OCI-LY7 (cell line): ENCODE data around the gene COPS2. TPM values are rescaled to one million over a fixed set of nuclear protein-coding genes. Genes with fewer than 3 reads are reported as not detected.

ENCODE experiments used
- BruUV-seq: library from RNA; stranded (reverse); fragments of 400-500 nt; replicated peaks from 2 replicates; lab custom pipeline; 2021; lab: Mats Ljungman, UMichigan
- CTCF ChIA-PET: fragments of 300-600 bp; sonication (Branson Sonifier 250); formaldehyde crosslinking; loops from one replicate; lab custom pipeline; 2022; ENCODE audit warnings: antibody characterized with exemption; ENCODE audit not compliant: unreplicated experiment; lab: Charles Lee
- POLR2A ChIA-PET: fragments of 300-600 bp; sonication (Branson Sonifier 250); formaldehyde crosslinking; loops from one replicate; lab custom pipeline; 2022; ENCODE audit warnings: antibody characterized with exemption; lab: Charles Lee
- DNase-seq: peaks from one replicate; pipeline ENCODE4 v3.0.0-alpha.2; 2015; ENCODE audit warnings: low spot score
- H2AFZ ChIP-seq: fragments of 200-600 bp; sonication (generic), shearing (Covaris generic); 2 replicates; pipeline ENCODE4 v1.6.1; 2014; ENCODE audit warnings: mild to moderate bottlenecking, antibody characterized with exemption, low read length, moderate library complexity
- H3K27ac ChIP-seq: fragments of 200-600 bp; sonication (generic); 2 replicates; pipeline ENCODE4 v1.5.1; 2014; ENCODE audit warnings: mixed run types, low read depth, mild to moderate bottlenecking, moderate library complexity, low read length, inconsistent platforms; ENCODE audit not compliant: poor library complexity, severe bottlenecking
- H3K36me3 ChIP-seq: fragments of 200-600 bp; sonication (generic); 2 replicates; pipeline ENCODE4 v1.6.1; 2014; ENCODE audit warnings: mild to moderate bottlenecking, antibody characterized with exemption, low read length, moderate library complexity, mixed read lengths; ENCODE audit not compliant: insufficient read depth
- H3K4me1 ChIP-seq: fragments of 200-600 bp; sonication (generic); 2 replicates; pipeline ENCODE4 v1.5.1; 2014; ENCODE audit warnings: mild to moderate bottlenecking, low read length; ENCODE audit not compliant: insufficient read depth, poor library complexity, severe bottlenecking
- H3K4me2 ChIP-seq: fragments of 200-600 bp; sonication (generic); 2 replicates; pipeline ENCODE4 v1.6.1; 2014; ENCODE audit warnings: mild to moderate bottlenecking, low read length
- H3K4me3 ChIP-seq: fragments of 200-600 bp; sonication (generic); 2 replicates; pipeline ENCODE4 v1.5.1; 2014; ENCODE audit warnings: mild to moderate bottlenecking, low read depth, low read length; ENCODE audit not compliant: poor library complexity, severe bottlenecking
- H3K79me2 ChIP-seq: fragments of 200-600 bp; sonication (generic); 2 replicates; pipeline ENCODE4 v1.6.1; 2016; ENCODE audit warnings: low read depth, mild to moderate bottlenecking, low read length, moderate library complexity, mixed read lengths; ENCODE audit not compliant: insufficient read depth
- H3K9me2 ChIP-seq: fragments of 200-600 bp; sonication (generic); 2 replicates; pipeline ENCODE4 v1.6.1; 2016; ENCODE audit warnings: mild to moderate bottlenecking, low read length, mixed read lengths; ENCODE audit not compliant: insufficient read depth
- H3K9me3 ChIP-seq: fragments of 200-600 bp; sonication (generic); 2 replicates; pipeline ENCODE4 v1.6.1; 2014; ENCODE audit warnings: mild to moderate bottlenecking, mixed run types, low read length, mixed read lengths
- H4K20me1 ChIP-seq: fragments of 200-600 bp; sonication (generic); 2 replicates; pipeline ENCODE4 v1.6.1; 2014; ENCODE audit warnings: mild to moderate bottlenecking, antibody characterized with exemption, low read length, moderate library complexity, mixed read lengths; ENCODE audit not compliant: insufficient read depth
- EZH2phosphoT487 ChIP-seq: fragments of 200-600 bp; sonication (generic); IDR thresholded peaks from 2 replicates; pipeline ENCODE4 v1.6.1; 2018; ENCODE audit warnings: low read depth, borderline replicate concordance, mild to moderate bottlenecking, mixed run types, antibody characterized with exemption, low read length, moderate library complexity, mixed read lengths
- intact Hi-C: fragments of 100-400 bp; cut with micrococcal nuclease; formaldehyde crosslinking; loops from one replicate; pipeline ENCODE4 v1.10.0; 2022; ENCODE audit not compliant: unreplicated experiment
- total RNA-seq, 2 experiments: library from RNA; depleted of rRNA in 1 of 2; stranded (reverse); fragments of >200 nt in 1 of 2; shearing (Covaris generic) in 1 of 2; gene quantifications; 2 replicates each; pipeline ENCODE4 v1.2.3, GENCODE V29; 2014 to 2022
- TF ChIP-seq, protein P1 (sequence below): fragments of 200-600 bp; sonication (generic); conservative IDR thresholded peaks from 2 replicates; pipeline ENCODE4 v1.5.1; 2014; ENCODE audit warnings: mild to moderate bottlenecking, antibody characterized with exemption, low read length, moderate library complexity, mixed read lengths

Gene COPS2
- total RNA-seq, 2 experiments from 2014 or later = 24.6 to 81.2 TPM

GRCh38 chr15:49083401-49084284 lies 71.8 kb downstream of the COPS2 start:
- Histone ChIP-seq H3K27ac (no peak overlapping the region), H4K20me1 (no peaks in the 10 kb centered on the region), H3K36me3 (no peaks in the 10 kb centered on the region), H3K9me3 (no peaks in the 10 kb centered on the region), H3K4me2 (no peak overlapping the region), H3K4me3 (no peak overlapping the region), H3K9me2 (no peaks in the 10 kb centered on the region), H2AFZ (no peak overlapping the region), H3K4me1 (no peaks in the 10 kb centered on the region), H3K79me2 (no peaks in the 10 kb centered on the region)
- CTCF ChIA-PET = no interaction called here
- no peak for DNase-seq
- intact Hi-C loops = no loop called here
- POLR2A ChIA-PET = interaction anchor here (0.9 to 1.2 kb wide), 3 partner anchors 9 to 108 kb away, joined by 3 to 4 read pairs (median 3); no protein-coding TSS in a partner anchor
- TF ChIP-seq, protein P1, sequence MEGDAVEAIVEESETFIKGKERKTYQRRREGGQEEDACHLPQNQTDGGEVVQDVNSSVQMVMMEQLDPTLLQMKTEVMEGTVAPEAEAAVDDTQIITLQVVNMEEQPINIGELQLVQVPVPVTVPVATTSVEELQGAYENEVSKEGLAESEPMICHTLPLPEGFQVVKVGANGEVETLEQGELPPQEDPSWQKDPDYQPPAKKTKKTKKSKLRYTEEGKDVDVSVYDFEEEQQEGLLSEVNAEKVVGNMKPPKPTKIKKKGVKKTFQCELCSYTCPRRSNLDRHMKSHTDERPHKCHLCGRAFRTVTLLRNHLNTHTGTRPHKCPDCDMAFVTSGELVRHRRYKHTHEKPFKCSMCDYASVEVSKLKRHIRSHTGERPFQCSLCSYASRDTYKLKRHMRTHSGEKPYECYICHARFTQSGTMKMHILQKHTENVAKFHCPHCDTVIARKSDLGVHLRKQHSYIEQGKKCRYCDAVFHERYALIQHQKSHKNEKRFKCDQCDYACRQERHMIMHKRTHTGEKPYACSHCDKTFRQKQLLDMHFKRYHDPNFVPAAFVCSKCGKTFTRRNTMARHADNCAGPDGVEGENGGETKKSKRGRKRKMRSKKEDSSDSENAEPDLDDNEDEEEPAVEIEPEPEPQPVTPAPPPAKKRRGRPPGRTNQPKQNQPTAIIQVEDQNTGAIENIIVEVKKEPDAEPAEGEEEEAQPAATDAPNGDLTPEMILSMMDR = no peak
- TF ChIP-seq EZH2phosphoT487 = no peak
- no TSS peak for BruUV-seq

GRCh38 chr15:49082960-49083359 lies 72.4 kb downstream of the COPS2 start:
- no TSS peak for BruUV-seq
- Histone ChIP-seq H3K4me3 (no peak overlapping the region), H3K4me2 (no peak overlapping the region), H3K9me3 (no peaks in the 10 kb centered on the region), H3K4me1 (no peaks in the 10 kb centered on the region), H4K20me1 (no peaks in the 10 kb centered on the region), H2AFZ (no peak overlapping the region), H3K27ac (no peak overlapping the region), H3K36me3 (no peaks in the 10 kb centered on the region), H3K9me2 (no peaks in the 10 kb centered on the region), H3K79me2 (no peaks in the 10 kb centered on the region)
- DNase-seq = no peak
- TF ChIP-seq EZH2phosphoT487 = no peak
- TF ChIP-seq, protein P1 = no peak
- intact Hi-C loops = no loop called here
- ChIA-PET POLR2A (interaction anchor here (0.7 to 1.2 kb wide), 3 partner anchors 9 to 107 kb away, joined by 3 read pairs; no protein-coding TSS in a partner anchor), CTCF (no interaction called here)
